GM18508 (cell line): ENCODE measurements around the gene TIAL1.

Experiments
- ATAC-seq: cut with Tn5 transposase; IDR thresholded peaks from one replicate; pipeline ENCODE4 v1.9.1; 2021; ENCODE audit warnings: moderate number of reproducible peaks; ENCODE audit not compliant: insufficient read depth, unreplicated experiment

The TIAL1 gene

DNA sequence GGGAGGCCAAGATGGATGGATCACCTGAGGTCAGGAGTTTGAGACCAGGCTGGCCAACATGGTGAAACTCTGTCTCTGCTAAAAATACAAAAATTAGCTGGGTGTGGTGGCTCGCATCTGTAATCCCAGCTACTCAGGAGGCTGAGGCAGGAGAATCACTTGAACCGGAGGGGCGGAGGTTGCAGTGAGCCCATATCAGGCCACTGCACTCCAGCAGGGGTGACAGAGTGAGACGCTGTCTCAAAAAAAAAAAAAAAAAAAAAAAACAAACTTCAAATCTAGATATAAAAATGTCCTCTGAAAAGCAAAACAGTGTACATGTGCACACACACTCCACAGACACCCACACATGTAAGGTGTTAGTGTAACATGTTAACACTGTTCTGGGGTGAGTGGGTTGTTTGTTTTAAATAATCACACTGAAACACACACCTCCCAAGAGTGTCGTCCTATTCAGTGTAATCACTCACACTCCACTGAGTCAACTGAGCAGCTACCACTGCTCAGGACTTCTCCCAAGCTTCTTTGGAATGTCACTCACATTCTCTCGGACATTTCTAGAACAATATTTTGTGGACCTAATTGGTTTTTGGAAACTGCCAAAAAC, 41.5 kb downstream of the TIAL1 start:
- no peak for ATAC-seq

DNA sequence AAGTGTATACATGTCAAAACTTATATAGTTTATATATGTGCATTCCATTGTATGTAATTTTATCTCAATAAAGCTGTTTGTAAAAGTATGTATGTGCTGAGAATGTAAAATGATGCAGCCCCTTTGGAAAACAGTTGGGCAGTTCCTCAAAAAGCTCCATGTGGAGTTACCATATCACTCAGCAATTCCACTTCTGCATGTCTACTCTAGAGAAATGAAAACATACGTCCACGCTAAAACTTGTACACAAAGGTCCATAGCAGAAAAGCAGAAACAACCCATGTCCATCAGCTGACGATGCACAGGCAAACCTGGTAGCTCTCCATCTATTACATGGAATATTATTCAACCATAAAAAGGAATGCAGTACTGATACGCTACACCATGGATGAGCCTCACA, 45.9 kb downstream of the TIAL1 start:
- ATAC-seq, result no peak

DNA sequence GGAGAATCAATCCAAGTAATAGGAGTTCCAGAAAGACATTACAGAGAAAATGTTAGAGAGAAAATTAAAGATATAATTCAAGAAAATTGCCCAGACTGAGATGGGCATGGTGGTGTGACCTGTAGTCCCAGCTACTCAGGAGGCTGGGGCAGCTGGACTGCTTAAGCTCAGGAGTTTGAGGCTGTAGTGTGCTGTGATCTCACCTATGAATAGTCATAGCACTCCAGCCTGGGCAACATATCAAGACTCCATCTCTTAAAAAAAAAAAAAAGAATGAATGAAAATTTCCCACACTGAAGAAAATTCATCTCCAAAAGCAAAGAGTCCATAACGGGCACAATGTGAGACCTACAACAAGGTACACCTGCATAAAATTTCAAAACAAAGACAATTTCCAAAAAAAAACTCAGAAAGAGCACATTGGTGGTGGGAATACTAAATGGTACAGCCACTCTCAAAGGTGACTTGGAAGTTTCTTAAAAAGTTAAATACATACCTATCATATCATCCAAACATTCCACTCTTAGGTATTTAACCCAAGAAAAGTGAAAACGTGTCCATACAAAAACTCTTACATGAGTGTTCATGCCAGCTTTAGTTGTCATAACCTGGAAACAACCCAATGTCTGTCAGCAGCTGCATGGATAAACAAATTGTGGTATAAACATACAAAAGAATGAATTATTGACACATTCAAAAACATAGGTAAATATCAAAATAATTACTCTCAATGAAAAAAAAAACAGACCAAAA, 47.3 kb downstream of the TIAL1 start:
- no peak for ATAC-seq

DNA sequence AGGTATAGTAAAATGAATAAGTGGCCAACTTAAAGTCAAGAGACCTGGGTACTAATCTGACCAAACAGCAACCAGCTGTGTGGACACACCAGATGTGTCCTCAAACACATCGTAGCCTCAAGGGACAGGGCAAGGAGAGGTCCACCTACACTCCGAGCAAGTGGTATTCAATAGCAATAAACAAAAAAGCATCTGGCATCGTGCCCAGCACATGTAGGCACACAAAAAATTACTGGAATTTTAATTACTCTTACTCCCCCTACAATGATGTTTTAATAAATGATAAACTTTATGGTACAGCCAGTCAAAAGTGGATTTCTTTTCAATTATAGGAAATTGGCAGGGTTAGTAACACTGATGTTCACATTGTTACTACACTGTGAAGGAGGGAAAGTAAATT, 50.8 kb downstream of the TIAL1 start:
- no peak for ATAC-seq

DNA sequence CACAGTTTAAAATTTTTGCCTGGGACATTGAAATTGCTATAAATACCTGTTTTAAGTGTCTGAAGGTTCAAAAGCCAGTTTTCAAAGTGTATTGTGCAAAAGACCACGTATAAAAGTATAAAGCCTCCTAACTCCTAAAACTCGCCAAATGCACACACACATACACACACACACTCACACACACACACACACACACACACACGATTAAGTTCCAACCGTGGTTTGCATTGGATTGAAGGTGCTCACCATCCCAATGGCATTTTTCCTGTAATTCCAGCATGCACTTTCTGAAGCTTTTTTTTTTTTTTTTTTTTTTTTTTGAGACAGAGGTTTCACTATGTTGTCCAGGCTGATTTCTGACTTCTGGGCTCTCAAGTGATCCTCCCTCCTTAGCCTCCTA, 51.5 kb downstream of the TIAL1 start:
- no peak for ATAC-seq

DNA sequence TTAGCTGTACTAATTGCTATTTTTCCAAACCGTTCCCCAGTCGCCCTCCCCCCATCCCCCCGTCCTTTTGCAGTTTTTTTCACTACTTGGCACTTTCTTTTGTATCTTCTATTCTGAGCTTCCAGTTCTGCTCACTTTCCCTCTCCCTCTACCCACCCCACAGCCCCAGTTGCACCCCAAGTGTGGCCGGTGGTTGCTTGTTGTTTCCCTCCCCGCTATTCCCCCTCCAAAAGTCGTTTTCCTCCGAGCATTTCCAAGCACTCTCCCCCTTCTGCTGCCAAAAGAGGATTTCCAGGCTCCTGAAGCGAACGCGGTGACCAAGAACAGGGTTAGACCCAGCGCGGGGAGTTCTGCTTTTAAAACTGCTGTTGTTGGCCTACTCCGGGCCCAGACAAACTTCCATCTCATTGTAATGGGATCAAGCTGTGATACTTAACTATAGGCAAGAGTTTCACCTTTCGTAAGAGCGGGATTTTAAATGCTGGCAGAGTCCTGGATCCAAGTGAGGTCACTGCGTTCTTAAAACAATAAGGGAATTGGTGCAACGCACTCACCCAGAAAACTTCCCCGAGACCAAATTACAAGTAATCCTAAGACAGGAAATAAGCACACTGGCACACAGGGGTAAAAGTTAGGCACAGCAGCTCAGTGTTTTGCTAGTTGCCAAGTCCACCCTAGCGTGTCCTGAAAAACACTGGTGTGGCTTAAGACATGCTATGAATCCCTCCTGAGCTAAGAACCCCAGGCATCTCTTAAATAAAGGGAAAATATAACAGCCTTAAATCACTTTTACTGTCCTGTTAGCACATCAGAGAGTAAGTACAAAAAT, 52.7 kb downstream of the TIAL1 start:
- ATAC-seq, result no peak

DNA sequence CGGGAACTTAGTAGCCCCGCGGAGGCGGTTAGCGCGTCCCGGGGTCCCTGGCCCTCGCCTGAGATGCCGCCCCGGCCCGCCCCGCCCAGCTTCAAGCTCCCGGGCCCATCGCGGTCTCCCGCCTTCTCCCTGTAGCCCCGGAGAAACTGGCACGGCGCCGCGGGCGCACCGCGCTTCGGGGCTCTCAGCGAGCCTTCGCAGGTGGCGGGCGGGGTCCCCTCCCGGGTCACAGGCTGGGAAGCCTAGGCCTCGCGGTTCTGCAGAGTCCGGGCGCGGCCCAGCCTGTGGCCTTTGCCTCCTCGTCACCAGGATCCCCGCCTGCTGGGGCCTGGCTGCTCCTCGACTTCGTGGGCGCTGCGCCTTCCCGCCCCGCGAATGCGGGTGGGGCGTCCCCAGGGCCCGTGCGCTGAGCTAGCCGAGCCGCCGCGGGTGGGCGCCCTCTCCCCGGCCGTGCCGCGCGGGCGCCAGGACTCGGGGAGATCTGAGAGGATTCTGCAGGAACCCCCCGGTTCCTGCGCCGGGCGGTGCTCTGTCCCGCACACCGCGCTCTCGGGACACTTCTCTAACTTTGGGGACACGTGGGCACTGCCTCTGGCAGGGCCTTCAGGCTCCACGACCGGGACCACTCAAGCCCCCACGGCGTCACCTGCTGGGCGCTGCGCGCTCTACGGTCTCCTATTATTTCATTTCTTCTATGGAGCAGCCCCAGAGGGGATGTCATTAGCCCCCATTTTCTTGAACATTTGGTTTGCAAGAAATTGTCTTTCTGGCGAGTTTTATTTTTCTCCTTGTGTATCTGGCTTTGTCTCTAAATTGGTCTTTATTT, 53.6 kb downstream of the TIAL1 start:
- ATAC-seq, result no peak

DNA sequence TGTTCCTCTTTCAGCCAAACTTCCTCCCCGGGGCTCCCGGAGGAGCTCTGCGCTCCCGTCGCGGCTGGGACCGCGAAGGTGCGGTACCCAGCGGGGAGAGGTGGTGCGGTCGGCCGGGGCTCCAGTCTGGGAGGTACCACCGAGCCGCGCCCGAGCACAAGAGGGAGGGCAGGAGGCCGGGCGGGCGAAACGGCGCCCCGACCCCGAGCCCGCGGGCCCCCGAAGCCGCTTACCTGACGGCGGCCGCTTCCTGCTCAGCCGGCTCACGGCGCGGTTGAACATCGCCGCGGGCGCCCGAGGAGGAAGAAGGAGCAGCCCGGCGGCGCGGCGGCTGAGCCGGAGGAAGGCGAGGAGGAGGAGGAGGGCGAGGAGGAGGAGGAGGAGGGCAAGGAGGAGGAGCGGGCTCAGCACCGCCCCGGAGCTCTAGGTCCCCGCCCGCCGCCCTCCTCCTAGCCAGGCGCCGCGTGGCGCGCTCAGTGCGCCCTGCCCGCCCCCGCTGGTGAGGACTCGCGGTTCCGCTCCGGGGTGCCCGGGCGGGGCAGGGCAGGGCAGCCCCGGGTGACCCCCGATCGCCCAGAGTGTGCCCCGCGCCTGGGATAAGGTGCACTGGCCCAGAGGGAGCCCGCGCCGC, 54.3 kb downstream of the TIAL1 start, which contains the start of gene RGS10:
Gene RGS10 (minus strand): TSS at position 363 of the 631 bp plus-strand sequence. CDS start 81 bp downstream, at position 282.
- no peak for ATAC-seq

DNA sequence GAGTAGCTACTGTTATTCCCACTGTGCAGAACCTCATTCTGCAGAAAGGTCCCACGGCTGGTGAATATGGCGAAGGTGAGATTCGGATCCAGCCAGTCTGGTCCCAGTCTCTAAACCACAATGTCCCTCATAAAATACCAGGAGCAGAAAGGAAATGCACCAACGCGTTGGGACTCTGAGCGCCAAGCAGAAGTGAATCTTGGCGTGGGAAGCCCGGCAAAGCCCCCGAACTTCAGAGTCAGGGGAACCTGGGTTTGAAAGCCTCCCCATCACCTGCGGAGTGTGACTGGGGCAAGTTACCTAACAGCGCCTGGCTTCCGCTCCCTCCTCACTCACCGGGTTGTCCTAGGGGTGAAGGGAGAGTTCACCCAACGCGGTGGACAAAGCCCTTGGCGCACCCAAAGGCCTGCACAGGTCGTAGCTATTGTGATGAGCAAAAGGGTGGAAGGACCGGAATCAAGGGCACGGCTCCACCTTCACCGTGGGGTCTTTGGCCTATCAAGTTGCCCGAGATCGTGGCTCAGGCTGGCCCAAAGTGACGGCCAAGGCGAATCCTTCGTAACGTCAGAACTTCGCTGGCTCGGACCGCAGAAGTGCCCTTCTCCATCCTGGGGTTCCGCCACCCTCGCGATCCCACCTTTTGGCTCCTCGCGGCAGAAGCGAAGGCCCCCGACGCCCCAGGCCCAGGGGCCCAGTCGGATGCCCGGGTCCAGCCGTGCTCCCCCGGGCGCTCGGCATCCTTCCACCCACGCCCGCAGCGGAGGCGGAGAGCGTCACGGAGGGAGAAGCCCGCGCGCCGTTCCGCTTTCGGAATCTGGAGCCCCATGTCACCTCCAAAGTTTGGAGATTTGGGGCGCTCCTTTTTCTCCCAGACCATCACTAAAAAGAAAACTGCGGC, 55.1 kb downstream of the TIAL1 start:
- no peak for ATAC-seq

DNA sequence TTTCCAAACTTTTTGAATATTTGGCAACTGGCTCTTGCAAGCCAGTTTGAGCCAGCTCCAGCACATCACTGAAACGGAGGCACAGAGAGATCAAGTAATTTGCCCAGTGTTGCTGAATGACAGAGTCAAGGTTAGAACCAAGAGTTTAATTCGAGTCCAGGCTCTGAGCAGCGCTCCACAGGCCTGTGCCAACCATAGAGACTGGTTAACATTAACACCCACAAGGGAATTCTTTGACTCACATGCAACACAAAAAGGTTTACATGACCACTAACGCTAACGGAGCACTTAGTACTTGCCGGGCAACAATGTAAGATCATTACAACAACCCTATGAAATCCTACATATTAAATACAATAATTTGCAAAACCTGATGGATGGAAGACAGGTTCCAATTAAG, 55.7 kb downstream of the TIAL1 start:
- no peak for ATAC-seq

DNA sequence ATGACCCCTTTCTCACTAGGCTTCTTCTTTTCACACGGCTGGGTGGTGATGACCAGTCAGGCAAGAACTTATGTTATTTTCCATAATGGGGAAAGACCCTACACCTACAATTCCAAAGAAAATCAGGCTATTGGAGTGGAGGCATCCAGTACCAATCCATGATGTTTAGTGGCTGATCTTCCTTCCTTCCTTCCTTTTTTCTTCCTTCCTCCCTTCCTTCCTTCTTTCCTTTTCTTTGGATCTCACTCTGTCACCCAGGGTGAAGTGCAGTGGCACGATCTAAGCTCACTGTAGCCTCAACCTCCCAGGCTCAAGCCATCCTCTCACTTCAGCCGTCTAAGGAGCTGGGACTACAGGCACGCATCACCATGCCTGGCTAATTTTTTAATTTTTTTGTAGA, 56.7 kb downstream of the TIAL1 start:
- ATAC-seq, result no peak

DNA sequence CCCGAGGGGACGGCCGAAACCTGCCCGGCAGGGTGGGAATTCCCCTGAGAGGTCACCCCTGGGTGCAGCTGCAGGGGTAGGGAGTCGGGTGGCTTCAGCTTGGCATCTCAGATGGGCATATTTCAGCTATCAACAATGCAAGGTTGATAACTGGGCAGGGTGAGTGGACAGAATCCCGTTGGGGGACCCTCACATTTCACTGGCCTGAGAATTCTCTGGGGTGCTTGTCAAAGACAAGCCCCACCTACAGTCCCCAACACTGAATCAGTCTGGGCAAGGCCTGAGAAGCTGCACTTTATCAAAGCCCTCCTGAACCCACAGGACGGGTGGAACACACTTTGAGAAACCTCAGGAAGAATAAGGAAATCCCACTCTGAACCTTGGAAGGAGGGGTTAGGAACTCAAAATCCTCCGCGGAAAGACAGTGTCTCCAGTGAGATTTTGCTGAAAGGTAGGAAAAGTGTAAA, 57.4 kb downstream of the TIAL1 start:
- no peak for ATAC-seq

DNA sequence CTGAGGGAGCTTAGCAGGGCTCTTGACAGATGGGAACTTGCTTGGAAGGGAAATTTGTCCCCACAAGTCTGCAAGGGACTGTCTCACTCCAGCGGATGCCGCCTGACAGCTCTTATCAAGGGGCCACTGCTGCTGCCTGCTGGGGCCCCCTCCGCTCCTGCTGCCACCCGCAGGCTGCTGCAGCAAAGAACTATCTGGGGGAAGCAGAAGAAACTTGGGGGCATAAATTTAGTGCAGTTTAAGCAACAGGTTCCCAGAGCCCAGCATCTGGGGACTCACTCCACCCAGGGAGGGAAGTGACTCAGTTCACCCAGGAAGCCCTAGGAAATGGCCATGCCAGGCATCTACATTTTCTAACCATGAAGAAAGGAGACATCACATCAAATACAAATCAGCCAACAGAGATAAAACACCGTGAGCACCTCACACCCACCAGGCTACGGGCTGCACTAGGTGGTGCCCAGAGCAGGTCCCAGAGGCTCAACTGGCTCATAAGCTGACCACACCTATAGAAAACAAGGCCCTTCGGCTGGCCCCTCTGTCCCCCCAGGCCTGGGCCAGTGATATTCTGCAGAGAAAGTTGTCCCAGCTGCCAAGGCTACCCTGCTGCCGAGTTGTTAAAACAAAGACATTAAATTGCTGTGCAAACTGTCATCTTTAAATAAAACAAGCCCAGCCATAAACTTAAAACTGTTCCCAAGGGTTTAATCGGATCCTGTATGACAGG, 58.0 kb downstream of the TIAL1 start:
- no peak for ATAC-seq

DNA sequence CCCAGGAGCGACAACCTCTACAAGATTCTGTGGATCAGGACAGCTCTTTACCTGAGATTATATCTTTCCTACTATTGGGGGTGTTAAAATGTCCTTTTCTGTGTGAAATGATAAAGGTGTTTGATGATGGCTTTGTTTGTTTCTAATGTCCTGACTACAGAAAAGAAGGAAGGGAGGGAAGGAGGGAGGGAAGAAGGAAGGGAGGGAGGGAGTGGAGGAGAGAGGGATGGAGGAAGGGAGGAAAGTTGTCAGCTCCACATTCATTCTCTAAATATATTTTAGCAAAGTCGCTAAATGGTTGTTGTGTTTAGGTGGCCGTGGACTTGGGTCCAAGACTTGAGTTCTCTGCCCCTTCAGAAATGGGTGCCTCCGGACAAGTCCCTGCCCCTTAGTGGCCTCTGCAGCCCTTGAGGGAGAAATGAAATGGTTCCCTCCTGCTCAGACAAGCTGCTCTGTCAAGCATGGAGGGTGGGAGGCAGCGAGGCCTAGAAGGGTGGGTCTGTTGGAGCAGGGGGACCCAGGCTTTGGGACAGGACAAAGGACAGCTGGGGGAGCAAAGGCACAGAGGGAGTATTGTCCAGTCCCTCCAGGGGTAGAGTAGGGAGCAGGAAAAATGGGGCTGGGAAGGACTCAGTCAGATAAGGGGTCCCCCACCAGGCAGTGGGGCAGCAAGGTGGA, 58.7 kb downstream of the TIAL1 start:
- ATAC-seq, result no peak

DNA sequence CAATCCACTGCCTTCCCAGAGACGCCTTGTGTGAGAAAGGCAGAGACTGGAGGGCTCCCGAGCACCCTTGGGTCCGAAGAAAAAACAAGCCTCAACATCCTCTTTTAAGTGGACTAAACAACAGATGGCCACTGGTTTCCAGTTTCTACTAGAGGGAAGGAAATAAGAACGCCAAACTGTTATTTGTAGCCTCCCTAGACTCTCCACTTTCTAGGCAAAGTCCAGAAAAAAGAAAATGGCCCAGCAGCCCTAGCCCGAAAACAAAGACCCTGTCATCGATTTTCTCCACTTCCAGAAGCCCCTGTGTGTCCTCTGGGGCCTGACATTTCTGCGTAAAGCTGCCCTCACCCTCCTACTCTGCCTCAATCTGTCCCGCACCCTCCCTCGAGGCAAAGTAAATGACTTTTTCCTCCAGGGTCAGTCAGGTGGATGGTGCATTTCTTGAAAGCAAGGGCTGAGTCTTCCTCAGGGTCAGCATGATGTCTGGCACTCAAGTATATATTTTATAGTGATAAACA, 60.2 kb downstream of the TIAL1 start:
- no peak for ATAC-seq

DNA sequence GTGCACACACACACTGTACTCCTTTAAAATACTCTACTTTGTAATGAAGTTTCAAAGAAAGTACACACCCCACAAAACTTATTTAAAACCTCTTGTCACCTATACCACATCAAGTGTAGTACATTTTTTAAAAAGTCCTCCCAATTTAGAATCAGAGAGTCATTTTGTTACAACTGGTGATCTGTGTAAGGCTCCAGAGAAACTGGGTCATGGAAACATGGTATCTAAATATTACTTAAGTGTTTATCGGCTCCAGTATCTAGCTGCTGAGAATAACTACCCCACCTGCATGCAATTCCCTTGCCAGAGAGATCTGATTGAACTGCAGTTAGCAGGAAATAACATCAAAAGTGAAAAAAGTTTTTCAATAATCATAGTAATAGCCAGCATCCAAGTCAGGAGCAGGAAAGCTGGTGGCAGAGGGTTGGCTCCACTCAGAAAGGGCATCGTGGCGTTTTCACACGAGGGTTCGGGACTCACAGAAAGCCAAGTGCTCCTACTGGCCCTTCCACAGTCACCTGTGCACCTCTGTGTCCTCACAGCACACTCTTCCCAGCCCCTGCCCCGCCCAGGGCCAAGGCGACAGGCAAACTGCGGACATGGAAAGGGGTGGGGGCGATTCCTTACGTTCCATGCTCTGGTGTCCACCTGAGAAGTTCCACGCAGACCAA, 60.8 kb downstream of the TIAL1 start:
- no peak for ATAC-seq

DNA sequence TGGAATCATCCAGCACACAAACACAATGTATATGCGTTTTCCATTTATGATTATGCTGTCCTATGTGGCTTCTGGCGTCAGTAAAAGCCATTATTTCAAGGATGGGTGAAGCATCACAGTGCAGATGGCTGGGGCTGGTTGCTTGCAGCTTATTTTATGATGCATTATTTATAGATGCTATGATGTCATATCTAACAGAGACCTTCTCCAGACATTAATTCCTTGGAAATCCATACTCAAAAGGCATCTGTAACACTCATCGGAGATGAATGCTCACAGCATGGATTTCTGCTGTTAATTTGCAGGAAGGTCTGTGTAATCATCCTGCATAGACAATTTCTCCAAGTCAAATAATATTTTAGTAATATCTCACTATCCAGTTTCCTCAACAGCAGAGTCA, 61.5 kb downstream of the TIAL1 start:
- no peak for ATAC-seq
